ENCODE measurements around the gene F8. TPM values are rescaled to one million over a fixed set of nuclear protein-coding genes. Genes with fewer than 3 reads are reported as not detected.

Gene F8
- total and polyA plus RNA-seq, 12 donors: 21.6 to 92.4 (median 37.7) TPM

DNA sequence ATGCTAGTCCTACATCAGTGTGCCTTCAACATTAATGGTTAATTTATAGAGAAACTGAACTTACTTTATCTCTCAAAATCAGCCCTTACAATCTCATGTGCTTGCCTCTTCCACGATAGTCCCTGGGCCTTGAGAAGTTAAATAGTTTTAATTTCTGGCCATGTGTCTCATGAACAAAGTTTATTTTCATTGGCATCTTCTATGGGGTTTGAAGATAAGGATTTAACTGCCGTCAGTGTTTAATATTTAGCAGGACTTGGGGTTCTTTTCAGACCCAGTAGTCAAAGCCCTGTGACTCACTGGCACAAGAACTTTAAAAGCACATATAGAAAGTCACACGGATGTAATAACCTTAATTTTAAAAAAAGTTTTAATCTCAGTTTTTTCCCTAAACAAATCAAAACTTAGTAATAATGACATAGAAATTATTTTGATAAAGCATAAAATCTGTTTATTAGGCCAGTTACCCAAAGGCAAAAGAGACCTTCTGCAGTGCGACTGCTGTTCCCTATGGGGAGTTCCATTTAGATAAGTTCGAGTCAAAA, 207.2 kb downstream of the F8 start:
- ATAC-seq: no peak
- 61 to 69% methylated on average over 5 of the region's 5 CpGs for WGBS, 2 donors
- intact Hi-C loops (cut with DNase I): no loop called here

DNA sequence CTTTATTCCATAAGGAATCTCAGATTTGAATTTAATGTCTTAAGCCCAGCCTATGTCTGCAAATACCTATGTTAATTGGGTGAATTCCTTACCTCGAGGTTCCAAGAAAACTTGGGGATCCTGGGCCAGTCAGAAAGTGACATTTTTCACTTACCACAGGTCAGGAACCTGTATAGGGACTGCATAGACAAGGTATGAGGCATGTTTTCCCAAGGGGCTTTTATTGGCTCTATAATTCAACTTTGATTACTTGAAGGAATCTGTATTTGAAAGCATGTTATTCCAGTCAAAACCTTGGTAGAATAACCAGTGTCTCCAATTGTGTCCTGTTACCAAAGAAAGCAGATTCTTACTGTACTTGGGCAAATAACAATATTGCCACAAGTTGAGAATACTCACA, 208.7 kb downstream of the F8 start:
- intact Hi-C loops (cut with DNase I): no loop called here
- peaks cover 0 to 6% (median 0%) of the 10 kb centered on the region in 11 donors for H3K9me3 ChIP-seq
- DNase-seq: no peak
- H3K27me3 ChIP-seq: peaks cover 0 to 9% (median 0%) of the 10 kb centered on the region in 7 donors
- no peak for ATAC-seq
- H3K4me3 ChIP-seq: no peak overlapping the region
- no peaks in the 10 kb centered on the region for H3K36me3 ChIP-seq
- TF ChIP-seq, protein P1, sequence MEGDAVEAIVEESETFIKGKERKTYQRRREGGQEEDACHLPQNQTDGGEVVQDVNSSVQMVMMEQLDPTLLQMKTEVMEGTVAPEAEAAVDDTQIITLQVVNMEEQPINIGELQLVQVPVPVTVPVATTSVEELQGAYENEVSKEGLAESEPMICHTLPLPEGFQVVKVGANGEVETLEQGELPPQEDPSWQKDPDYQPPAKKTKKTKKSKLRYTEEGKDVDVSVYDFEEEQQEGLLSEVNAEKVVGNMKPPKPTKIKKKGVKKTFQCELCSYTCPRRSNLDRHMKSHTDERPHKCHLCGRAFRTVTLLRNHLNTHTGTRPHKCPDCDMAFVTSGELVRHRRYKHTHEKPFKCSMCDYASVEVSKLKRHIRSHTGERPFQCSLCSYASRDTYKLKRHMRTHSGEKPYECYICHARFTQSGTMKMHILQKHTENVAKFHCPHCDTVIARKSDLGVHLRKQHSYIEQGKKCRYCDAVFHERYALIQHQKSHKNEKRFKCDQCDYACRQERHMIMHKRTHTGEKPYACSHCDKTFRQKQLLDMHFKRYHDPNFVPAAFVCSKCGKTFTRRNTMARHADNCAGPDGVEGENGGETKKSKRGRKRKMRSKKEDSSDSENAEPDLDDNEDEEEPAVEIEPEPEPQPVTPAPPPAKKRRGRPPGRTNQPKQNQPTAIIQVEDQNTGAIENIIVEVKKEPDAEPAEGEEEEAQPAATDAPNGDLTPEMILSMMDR (IDR thresholded peaks at IDR 0.05): no peak
- no peaks in the 10 kb centered on the region for H3K4me1 ChIP-seq
- H3K27ac ChIP-seq: no peak overlapping the region
- WGBS, 2 donors: 23 to 42% methylated on average over 1 of the region's 1 CpG

More for the DNA sequence above, 207.2 kb downstream of the F8 start:
- TF ChIP-seq, protein P1 (IDR thresholded peaks at IDR 0.05): no peak
- DNase-seq: no peak
- Histone ChIP-seq H3K9me3 (peaks cover 0 to 6% (median 0%) of the 10 kb centered on the region in 11 donors), H3K4me1 (no peaks in the 10 kb centered on the region), H3K36me3 (no peaks in the 10 kb centered on the region), H3K27ac (no peak overlapping the region), H3K27me3 (peaks cover 0 to 9% (median 0%) of the 10 kb centered on the region in 7 donors), H3K4me3 (no peak overlapping the region)

DNA sequence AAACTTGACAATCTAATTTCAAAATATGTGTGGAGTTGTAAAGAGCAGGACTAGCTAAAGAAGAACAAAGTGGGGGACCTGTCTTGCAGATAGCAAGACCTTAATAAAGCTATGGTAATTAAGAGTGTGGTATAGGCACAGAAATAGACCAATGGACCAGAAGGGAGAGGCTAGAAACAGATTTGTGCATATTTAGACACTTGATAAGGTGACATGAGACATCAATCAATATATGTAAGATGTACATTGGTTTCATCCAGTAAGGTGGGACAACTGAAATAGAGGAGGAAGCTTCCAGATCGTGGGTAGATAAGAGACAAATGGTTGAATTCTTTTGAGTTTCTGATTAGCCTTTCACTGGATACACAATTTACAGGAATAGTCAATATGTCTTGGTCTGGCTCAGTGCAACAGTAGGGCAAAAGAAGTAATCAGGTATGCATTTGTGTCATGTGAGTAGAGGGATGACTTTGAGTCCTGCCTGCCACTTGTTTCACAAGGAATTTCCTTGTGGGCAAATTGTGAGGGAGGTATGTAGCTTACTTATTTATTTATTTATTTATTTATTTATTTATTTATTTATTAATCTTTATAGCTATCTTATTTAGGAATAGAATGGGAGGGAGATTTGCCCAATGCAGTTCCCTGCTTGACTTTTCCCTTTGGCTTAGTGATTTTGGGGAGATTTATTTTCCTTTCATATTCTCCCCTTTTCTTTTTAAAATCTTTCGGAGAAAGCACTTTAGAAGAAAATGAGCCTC, 210.0 kb downstream of the F8 start:
- Histone ChIP-seq H3K4me1 (no peaks in the 10 kb centered on the region), H3K27me3 (peaks cover 0 to 9% (median 0%) of the 10 kb centered on the region in 7 donors), H3K36me3 (no peaks in the 10 kb centered on the region), H3K4me3 (no peak overlapping the region), H3K27ac (no peak overlapping the region), H3K9me3 (no peaks in the 10 kb centered on the region)
- 86 to 89% methylated on average over 2 of the region's 2 CpGs for WGBS, 2 donors
- no peak for ATAC-seq
- DNase-seq: no peak
- intact Hi-C loops (cut with DNase I): no loop called here
- TF ChIP-seq, protein P1 (IDR thresholded peaks at IDR 0.05): no peak

DNA sequence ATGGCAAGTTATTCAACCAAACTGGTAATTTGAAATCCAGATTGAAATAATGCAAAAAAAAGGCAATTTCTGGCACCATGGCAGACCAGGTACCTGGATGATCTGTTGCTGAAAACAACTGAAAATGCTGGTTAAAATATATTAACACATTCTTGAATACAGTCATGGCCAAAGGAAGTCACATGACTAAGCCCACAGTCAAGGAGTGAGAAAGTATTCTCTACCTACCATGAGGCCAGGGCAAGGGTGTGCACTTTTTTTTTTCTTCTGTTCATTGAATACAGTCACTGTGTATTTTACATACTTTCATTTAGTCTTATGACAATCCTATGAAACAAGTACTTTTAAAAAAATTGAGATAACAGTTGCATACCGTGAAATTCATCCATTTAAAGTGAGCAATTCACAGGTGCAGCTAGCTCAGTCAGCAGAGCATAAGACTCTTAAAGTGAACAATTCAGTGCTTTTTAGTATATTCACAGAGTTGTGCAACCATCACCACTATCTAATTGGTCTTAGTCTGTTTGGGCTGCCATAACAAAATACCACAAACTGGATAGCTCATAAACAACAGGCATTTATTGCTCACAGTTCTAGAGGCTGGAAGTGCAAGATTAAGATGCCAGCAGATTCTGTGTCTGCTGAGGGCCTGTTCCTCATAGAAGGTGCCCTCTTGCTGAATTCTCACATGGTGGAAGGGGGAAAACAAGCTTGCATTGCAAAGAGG, 212.4 kb downstream of the F8 start:
- DNase-seq (no peak), ATAC-seq (no peak)
- no peak overlapping the region for H3K27ac ChIP-seq
- intact Hi-C loops (cut with DNase I): no loop called here
- peaks cover 0 to 5% (median 0%) of the 10 kb centered on the region in 9 donors for H3K4me1 ChIP-seq
- peaks cover 0 to 9% (median 0%) of the 10 kb centered on the region in 7 donors for H3K27me3 ChIP-seq
- no peak overlapping the region for H3K4me3 ChIP-seq
- 95 to 96% methylated on average over 1 of the region's 1 CpG for WGBS, 2 donors
- no peaks in the 10 kb centered on the region for H3K9me3 ChIP-seq
- TF ChIP-seq, protein P1 (IDR thresholded peaks at IDR 0.05): no peak
- no peaks in the 10 kb centered on the region for H3K36me3 ChIP-seq
